Activated T-cell treated with anti-CD3 and anti-CD28 coated beads, Interleukin-2, amount 50 U/mL, for 48 hours (primary cell): ENCODE measurements around the gene AGMO.

Experiments
- DNase-seq, 2 experiments: peaks; one replicate each; pipeline ENCODE4 v3.0.0-alpha.2; 2020

Gene AGMO

DNA sequence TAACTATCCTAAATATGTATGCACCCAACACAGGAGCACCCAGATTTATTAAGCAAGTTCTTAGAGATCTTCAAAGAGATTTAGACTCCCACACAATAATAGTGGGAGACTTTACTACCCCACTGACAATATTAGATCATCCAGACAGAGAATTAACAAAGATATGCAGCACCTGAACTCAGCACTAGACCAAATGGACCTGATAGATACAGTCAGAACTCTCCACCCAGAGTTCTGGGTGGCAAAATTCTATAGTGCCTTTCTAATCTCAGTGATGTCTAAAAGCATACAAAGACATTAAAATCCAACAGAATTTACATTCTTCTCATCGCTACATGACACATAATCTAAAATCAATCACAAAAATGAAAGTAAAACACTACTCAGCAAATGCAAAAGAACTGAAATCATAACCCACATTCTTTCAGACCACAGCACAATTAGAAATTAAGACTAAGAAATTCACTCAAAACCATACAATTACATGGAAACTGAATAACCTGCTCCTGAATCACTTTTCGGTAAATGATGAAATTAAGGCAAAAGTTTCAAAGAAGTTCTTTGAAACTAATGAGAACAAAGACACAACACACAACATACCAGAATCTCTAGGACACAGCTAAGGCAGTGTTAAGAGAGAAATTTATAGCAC, 183.2 kb downstream of the AGMO start:
- DNase-seq = no peak

DNA sequence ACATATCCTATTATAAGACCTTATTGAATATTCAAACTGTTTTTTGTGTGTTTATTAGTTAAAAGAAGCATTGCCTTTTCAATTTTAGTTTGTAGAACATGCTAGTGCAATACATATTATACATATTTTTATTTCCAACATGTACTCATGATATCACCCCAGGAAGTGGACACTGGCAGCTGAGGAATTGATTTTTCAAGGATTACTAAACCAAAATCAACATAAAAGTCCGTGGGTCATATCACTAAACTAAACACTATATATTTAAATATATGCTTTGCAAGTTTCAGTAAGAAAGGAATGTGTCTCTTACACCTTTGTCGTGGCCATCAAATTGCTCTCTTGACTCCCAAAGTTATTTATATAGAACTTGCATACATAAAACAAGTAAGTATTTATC, 185.2 kb downstream of the AGMO start:
- no peak for DNase-seq

DNA sequence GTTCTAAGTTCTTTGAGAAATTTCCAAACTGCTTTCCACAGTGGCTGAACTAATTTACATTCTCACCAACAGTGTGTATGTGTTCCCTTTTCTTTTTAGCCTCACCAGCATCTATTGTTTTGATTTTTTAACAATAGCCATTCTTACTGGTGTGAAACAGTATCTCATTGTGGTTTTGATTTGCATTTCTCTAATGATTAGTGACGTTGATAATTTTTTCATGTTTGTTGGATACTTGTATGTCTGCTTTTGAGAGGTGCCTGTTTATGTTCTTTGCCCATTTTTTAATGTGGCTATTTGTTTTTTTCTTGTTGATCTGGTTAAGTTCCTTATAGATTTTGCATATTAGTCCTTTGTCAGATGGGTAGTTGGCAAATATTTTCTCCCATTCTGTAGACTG, 191.4 kb downstream of the AGMO start:
- no peak for DNase-seq

DNA sequence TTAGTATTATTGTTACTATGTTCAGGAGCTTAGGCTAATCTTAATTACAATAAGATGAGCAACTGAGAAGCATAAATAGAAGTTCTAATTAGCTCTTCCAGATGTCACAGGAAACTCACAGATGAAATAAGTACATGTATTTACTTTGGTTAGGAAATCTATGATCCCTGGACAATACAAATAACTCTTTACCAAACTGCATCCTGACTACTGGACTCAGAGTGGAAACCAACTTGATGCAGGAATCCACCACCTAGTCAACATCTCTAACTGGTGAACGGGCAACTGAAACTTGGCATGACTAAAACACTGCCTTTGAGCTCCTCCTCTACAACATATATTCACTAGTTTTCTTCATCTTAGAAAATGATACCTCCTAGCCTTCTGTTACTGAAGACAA, 193.2 kb downstream of the AGMO start:
- no peak for DNase-seq

DNA sequence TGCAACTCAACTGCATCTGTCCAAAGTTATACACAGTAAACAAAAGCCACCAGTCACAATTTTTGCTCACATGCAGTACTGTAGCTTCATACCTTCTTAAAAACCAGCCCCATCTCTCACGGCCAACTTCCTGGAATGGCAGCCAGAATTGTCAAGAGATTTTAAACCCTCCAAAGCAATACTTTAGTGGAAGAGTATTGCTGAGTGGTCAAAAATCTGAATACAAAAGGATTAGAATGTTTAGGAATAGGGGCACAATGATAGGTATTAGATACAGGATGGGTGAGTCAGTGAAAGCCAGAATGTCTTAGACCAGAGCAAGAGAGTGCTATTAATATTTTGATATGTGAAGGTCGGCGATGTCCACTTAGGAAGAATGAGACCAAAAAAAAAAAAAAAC, 193.9 kb downstream of the AGMO start:
- no peak for DNase-seq

DNA sequence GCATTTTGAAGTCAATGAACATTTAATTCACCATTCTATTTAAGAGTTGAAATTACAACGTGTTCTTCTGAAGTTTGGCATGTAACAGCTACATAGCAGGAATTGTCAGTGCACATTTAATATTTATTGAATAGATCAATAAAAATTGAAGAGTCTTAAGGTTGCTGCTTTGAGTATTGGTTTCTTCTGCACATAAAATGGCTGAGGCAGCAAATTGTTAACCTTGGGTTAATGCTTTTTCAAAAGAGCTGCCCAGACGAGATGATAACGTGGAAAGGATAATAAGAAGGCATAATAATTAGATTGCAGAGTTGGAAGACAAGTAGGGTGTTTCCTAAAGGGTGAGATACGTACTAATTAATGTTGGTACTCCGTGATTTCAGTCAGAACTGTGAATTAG, 203.7 kb downstream of the AGMO start:
- DNase-seq = no peak

DNA sequence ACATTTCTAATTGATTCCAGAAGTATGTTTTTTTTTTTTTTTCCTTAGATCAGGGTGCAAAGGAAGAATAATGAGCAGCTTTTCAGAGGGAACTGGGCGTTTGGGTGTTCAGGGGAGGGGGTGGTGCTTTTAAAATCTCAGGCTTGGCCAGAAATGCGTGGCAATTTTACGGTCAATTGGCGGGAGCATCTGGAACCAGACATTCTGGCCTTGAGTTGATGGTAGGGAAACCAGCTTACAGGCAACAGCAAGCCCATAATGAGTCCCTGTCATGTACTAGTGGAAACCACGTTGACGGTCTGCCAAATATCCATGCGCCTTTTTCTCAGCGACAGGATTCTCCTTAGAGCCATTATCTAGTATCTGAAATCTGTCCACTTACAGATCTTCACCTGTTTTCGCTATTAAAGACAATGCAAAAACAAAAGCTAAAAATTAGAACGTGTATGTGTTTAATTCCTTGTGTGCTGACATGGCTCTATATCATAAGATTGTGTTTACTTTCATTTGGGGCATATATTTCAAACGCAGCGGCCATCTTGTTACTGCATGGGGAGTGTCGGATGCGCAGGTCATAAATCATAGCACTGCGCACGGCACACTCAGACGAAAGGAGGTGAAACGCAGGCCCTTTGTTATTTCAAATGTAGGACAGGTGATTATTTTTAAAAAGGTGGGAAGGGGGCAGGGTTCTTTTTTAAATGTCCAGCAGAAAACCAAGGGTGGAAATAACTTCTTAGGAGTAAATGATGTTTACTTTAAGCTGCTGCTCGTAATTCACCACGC, 209.2 kb downstream of the AGMO start:
- no peak for DNase-seq

DNA sequence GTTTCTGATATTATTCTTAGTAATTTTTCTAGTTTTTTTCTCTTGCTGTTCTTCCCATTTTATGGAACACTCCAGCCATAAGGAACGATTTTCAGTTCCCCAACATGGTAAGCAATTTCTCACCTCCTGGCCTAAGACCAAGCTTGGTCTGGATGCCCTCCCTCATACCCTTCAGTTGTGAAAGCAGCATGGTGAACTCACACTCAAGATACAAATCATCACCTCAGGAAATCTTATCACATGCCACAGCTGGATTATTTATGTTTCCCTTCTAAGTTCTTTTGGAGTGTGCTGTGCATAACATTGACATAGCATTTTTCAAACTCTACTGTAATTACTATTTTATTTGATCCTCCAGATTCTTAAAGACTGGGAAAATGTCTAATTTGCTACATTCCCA, 216.6 kb downstream of the AGMO start:
- DNase-seq = no peak

DNA sequence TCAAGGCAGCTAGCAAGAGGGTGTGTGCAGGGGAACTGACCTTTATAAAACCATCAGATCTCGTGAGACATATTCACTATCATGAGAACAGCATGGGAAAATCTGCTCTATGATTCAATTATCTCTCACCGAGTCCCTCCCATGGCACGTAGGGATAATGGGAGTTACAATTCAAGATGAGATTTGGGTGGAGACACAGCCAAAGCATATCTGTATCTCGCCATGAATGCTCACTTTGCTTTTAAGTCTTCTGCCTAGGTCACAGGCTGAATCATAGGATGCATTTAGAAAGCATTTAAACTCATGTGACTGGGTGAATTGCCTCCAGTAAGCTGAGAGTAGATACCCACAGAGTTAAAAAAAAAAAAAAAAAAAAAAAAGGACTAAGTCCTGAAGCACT, 220.0 kb downstream of the AGMO start:
- no peak for DNase-seq

DNA sequence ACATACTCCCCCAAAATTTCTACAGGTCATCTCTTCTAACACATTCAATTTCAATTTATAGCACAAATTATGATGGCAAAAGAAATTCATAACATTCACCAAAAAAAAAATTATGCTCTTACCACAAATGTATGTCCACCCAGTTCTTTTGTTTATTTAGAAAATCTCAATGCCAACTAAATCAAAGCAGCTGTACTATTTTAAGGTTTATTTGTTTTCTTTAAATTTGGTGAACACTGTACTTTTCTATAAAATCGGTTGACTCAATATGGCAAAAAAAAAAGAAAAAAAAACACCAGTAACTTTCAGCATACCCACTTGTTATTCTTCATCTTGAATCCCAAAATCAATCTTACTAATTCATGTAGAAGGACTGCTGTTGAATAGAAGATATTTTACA, 225.7 kb downstream of the AGMO start:
- no peak for DNase-seq

DNA sequence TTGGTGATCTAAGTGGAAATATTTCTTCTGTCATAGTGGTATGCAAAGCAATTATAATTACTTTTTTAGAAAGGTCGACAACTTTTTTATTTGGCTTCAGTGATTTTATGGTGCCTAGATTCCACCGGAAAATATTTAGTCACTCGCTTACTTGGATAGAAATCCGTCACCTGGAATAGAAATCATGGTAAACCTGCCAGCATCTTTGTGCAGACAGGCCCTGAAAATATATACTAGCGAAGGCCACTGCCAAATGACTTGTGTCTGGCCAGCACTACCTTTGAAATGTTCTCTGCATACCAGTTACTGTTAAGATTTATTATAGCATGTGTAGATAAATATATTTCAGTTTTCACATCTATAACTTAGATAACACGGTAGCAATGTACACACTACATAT, 226.4 kb downstream of the AGMO start:
- no peak for DNase-seq

DNA sequence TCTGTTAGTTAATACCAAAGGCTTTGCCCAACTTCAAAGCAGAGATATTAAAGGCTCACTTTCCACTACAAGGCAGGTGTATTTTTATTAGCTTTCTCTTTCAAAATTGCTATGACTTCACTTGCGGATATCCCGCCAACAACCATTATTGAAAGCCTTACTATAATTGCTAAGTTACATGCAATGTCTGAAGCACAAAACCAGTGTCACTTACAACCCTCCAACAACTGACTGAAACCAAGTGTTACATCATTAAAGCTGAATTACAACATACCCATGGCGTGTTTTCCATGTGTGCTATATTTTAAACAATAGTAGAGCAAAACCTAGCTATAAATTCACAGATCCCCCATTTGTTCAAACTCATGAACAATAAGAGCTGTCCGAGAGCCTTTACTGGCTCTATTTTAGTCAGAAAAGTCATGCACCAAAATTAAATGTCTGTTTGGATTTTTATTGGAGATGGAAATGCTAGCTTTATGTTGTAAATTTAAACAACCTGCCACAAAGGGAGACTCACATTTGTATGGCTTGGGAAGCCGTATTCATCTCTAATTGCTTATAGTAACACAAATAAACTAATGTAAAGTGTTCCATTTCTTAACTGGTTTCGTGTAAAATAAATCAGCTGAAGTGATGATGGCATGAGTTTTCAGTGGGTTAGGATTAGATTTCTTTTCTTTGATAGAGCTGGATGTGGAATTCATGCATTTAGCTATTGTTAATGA, 227.1 kb downstream of the AGMO start:
- DNase-seq = no peak

DNA sequence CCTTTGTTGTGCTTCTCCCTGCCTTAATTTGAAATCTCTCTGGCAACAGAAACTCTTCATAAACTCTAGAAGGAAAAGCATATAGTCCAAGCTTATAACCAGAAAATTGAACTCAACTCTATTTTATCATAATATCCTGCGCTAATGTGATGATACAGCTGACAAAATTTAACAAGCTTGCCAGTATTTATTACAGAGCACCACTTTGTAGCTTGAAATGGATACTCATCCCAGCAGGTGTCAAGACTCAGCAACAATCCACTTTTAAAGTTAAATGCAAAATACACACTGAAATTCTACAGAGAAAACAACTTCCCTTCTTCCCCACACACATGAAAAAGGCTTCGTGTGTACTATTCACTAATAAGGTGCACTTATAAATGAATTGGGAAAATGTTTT, 228.9 kb downstream of the AGMO start:
- no peak for DNase-seq

DNA sequence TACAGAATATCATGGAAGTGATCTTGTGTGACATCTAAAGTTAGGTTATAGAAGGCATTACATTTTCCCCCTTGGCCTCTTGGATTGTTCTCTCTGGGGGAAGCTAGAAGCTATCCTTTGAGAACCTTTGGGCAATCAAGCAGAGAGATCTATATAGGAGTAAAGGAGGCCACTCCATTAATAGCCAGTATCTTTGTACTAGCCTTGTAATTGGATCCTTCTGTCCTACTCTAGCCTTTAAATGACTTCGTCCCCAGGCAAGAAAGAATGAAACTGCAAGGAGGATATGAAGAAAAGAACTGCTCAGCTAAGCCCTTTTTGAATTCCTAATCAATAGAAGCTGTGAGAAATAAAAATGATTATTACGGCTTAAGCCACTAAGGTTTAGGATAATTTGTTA, 230.9 kb downstream of the AGMO start:
- no peak for DNase-seq

DNA sequence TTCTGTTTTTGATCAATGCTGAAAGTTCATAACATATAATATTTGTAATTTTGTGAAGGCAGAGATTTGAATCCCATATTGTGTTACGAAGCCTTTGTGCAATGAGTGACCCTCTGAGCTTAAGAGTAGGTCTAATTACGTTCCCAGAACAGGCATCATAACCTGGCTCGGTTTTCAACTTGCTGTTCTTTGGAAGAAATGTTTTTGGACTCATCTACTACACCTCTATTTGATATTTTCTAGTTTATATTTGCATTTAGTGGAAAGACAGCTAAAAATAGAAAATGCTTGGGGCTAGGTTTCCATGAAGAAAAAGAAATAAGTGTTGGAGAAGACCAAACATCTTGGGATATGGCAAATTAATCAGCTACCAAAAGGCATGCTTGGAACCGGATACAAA, 234.8 kb downstream of the AGMO start:
- no peak for DNase-seq

DNA sequence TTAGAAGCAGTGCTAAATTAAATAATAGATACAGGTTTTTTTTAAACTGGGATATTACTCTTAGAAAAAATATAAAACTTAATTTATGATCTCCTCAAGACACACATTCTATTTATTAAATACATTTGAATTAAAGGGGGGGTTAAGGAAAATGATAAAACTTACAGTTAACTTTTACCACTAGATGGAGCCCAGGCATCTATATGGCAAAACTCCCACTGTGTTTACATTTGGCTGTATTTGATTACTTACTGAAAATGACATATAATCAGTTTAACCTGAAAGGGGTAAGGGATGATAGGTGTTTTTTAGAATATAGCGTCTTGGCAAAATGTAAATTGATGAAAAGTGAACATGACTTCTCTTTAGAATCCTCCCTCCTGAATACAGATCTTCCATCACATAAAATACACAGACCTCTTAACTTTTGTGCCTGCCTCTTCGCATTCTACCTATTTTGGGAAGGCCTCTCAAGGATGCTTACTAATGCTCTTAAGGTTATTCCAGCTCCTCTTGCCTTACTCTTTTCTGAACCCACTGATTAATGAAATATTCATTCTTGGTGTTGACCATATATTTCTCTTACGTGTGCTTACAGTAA, 235.7 kb downstream of the AGMO start:
- DNase-seq = no peak

DNA sequence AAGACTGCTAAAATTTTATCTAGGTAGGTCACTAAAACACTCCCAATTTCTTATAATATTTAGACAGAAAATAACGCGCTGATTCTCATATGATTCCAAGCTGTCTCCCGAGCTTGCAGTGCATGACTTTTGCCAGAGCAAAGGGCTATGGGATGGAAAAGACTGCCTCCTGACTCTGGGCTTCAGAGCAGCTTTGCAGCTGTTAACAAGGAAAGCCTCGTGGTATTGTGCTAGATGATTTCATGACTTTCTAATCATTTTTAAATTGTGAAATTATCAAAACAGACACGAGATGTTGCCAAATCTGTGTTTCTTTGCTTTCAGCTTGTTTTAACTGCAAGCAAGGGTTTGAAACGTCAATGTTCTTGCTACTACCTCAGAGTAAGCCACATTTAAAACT, 238.3 kb downstream of the AGMO start:
- DNase-seq = no peak

DNA sequence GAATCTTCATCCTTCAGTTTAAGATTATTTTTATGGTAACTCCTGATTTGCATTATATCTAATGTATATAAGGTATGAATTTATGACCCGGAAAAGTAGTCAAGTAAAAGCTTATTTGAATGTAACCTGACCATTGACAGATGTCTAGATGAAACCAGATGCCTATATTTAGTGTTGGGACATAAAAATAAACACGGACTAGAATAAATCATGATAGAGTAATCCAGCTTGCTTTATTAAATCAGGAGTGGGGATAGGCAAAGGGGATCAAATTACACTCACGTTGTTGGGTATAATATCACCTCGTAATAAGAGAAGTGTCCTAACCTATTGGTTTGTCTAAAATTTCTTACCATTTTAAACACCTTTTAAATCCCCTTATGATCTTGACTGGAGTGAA, 244.6 kb downstream of the AGMO start:
- DNase-seq = no peak

DNA sequence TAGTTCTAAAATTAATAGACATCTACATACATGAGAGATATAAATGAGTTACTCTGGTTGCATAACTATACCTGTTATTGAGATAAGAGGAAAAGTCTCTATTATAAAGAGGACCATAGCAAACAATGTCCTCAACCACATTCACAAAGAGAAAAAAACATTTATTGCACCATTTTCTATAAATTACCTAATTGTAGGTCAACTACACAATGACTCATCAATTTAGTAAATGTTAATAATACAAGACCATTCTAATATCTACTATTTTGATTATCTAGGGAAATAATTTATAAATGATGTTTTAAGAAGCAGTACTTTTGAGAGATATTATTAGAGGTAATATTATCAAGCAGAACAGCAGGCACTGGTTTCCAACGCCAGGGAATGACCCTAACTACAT, 246.1 kb downstream of the AGMO start:
- DNase-seq = no peak

DNA sequence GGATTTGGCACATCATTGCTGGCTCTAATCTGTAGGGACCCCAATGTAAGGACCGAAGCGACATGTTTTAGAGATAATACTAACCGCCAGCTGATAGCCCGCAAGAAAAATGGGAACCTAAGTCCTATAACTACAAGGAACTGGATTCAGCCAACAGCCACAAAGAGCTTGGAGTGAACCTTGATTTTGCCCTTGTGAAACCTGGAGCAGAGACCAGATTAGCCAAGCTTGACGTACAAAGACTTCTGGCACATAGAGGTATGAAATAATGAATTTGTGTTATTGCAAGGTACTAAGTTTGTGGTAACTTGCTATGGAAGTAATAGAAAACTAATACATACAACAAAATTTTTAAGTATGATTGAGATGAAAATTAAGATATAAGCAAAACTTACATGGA, 246.9 kb downstream of the AGMO start:
- no peak for DNase-seq

DNA sequence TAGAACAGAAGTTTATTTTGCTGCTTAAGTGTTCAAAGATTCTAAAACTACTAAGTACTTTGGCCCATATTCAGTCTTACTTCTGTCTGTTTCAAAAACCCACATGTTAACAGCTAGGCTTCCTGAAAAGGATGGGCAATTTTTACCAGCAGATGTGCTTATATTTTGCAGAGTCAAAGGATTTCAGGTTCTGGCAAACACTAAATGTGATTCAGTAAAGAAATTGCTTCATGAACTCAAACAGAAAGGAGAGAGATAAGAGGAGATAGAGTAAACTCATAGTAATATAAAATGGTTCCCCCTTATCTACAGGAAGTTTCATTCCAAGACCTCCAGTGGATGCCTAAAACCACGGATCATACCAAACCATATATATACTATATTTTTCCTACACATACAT, 248.5 kb downstream of the AGMO start:
- no peak for DNase-seq

DNA sequence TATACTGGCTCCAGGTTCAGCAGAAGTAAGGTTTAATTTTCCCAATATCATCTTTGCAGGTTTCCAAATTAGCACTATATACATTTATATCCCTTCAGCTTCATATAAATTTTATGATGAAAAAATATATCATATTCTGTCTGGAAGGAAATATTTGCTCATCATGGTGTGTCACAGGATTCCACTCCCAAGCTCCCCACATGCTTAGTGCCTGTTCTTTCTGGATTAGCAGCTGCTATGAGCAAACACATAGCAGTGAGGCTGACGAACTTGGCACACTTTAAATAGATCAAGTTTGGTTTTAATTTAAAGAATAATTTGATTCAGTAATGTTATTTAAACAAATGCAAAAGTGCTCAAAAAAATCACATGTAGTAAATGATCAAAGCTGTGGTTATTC, 251.9 kb downstream of the AGMO start:
- DNase-seq = no peak

DNA sequence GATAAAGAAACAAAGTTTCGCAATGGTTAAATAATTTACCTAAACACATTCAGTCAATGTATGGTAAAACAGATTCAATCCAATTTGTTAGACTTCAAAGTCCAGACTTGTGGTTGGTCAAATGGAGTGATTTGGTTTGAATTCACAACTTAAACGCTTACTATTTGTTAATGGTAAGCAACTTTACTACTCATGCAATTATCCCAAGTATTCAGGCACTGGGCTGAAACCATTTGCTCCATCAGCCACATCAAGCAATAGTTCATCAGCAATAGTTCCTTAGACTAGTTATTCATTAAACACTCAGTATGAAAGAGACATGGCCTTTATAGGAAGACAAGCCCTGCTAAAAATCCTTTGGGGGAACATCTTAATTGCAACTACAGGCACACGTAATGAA, 253.0 kb downstream of the AGMO start:
- no peak for DNase-seq

DNA sequence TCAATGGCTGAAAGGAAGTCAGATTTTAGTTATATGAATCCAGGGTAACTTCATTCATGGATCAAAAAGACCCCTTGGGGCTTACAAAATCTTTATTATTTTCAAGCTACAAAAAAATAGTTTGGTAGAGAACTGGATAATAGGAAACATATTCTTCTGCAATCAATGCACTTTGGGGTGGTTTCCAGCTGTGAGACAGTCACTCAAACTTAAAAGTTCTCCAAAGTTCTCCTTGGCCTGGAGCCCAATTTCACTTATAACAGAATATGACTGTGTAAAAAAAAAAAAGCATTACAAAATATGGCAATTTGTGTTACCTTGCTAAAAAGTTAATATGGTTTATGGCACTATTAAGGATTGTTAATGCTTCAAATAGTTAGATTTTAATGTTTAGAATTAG, 255.5 kb downstream of the AGMO start:
- DNase-seq = no peak
